CD4-positive, alpha-beta T cell (primary cell): ENCODE data around the gene PDS5A. TPM values are rescaled to one million over a fixed set of nuclear protein-coding genes. Genes with fewer than 3 reads are reported as not detected.
"Not testable (repeated sequence)": the region's sequence is repeated elsewhere in the genome, so short reads cannot be mapped to it uniquely, and the experiment has no call there.

Experiments
- ATAC-seq: fragments of 200-7000 bp; cut with Tn5 transposase; one replicate; pipeline ENCODE4 v1.10.0; 2022; ENCODE audit warnings: mild to moderate bottlenecking; ENCODE audit not compliant: poor library complexity
- CTCF ChIA-PET: fragments of 350-600 bp; sonication (Branson Sonifier 250); formaldehyde crosslinking; loops from one replicate; lab custom pipeline; 2021; ENCODE audit warnings: antibody characterized with exemption, inconsistent platforms; lab: Charles Lee
- POLR2A ChIA-PET: fragments of 350-600 bp; sonication (Branson Sonifier 250); formaldehyde crosslinking; loops from one replicate; lab custom pipeline; 2021; ENCODE audit warnings: antibody characterized with exemption, inconsistent platforms; lab: Charles Lee
- DNase-seq, 14 experiments: peaks; one replicate each; pipeline ENCODE4 v3.0.0-alpha.2; 2013 to 2020; ENCODE audit warnings: mixed read lengths in 2 of 14
- H3K27ac ChIP-seq, 2 donors: one replicate each; pipeline versions ENCODE4 v1.5.1 to v1.7.0; 2013; ENCODE audit warnings: low read length in 2 of 2, low read depth in 1 of 2, mild to moderate bottlenecking in 1 of 2
- H3K27me3 ChIP-seq, 2 experiments: 1 replicate in 1 of 2; 2 replicates in 1 of 2; pipeline versions ENCODE4 v1.6.1 to v1.7.0; 2013; ENCODE audit warnings: low read length in 2 of 2, control low read depth in 1 of 2, mild to moderate bottlenecking in 1 of 2, moderate library complexity in 1 of 2; ENCODE audit not compliant: insufficient read depth in 2 of 2, control insufficient read depth in 1 of 2
- H3K36me3 ChIP-seq: one replicate; pipeline ENCODE4 v1.6.1; 2013; ENCODE audit warnings: low read length, control low read depth; ENCODE audit not compliant: insufficient read depth
- H3K4me1 ChIP-seq: one replicate; pipeline ENCODE4 v1.6.1; 2013; ENCODE audit warnings: low read length, control low read depth; ENCODE audit not compliant: insufficient read depth
- H3K4me3 ChIP-seq: one replicate; pipeline ENCODE4 v1.5.1; 2013; ENCODE audit warnings: mild to moderate bottlenecking, low read length, moderate library complexity
- H3K9me3 ChIP-seq, 2 experiments: 1 replicate in 1 of 2; 2 replicates in 1 of 2; pipeline versions ENCODE4 v1.6.1 to v1.7.0; 2013; ENCODE audit warnings: low read length in 2 of 2, mild to moderate bottlenecking in 2 of 2, control low read depth in 1 of 2, moderate library complexity in 1 of 2; ENCODE audit not compliant: control insufficient read depth in 1 of 2, insufficient read depth in 1 of 2
- H3K27ac Mint-ChIP-seq: one replicate; pipeline ENCODE4 v1.8.0; 2020; ENCODE audit warnings: mixed read lengths
- H3K27me3 Mint-ChIP-seq: one replicate; pipeline ENCODE4 v1.8.0; 2021; ENCODE audit warnings: mixed read lengths
- H3K36me3 Mint-ChIP-seq: one replicate; pipeline ENCODE4 v1.8.0; 2021; ENCODE audit warnings: low read depth, mixed read lengths
- H3K4me1 Mint-ChIP-seq: one replicate; pipeline ENCODE4 v1.8.0; 2021; ENCODE audit warnings: low read depth, mixed read lengths
- H3K4me3 Mint-ChIP-seq: one replicate; pipeline ENCODE4 v1.8.0; 2020; ENCODE audit warnings: mild to moderate bottlenecking, mixed read lengths
- H3K9me3 Mint-ChIP-seq: one replicate; pipeline ENCODE4 v1.8.0; 2020; ENCODE audit warnings: mixed read lengths
- CTCF ChIP-seq: fragments of 200-600 bp; IDR thresholded peaks from one replicate; pipeline ENCODE4 v1.8.0; 2022; ENCODE audit warnings: antibody characterized with exemption, mild to moderate bottlenecking
- intact Hi-C, 2 experiments: fragments of 100-400 bp; cut with DNase I in 1 of 2; cut with micrococcal nuclease in 1 of 2; formaldehyde crosslinking; loops; one replicate each; pipeline versions ENCODE4 v1.15.1 to v1.9.0; 2023 to 2025; cut with DNase I, micrococcal nuclease
- total RNA-seq, 174 experiments: library from RNA in 2 of 174; stranded (reverse) in 2 of 174; gene quantifications; one replicate each; pipeline ENCODE4 v1.2.3 and lab custom pipeline; 2021 to 2026

PDS5A gene
- total RNA-seq, 2 experiments from 2014 or later, result 80.0 to 80.6 TPM

GRCh38 chr4:39785083-39785482 is 192.6 kb downstream of the PDS5A start:
- ATAC-seq, result no peak
- Histone ChIP-seq H3K36me3 (peaks cover 10% of the 10 kb centered on the region), H3K4me3 (no peak overlapping the region), H3K27me3 (no peaks in the 10 kb centered on the region), H3K27ac (no peak overlapping the region), H3K9me3 (no peaks in the 10 kb centered on the region), H3K4me1 (no peaks in the 10 kb centered on the region)
- Mint-ChIP-seq H3K4me3 (no peak overlapping the region), H3K9me3 (no peaks in the 10 kb centered on the region), H3K27me3 (no peaks in the 10 kb centered on the region), H3K4me1 (no peaks in the 10 kb centered on the region), H3K27ac (no peak overlapping the region), H3K36me3 (peaks cover 5% of the 10 kb centered on the region)
- intact Hi-C loops, result no loop called here
- TF ChIP-seq CTCF, result no peak
- DNase-seq, result no peak
- POLR2A ChIA-PET, result interaction anchor here (0.7 kb wide), 1 partner anchor 50 kb away, joined by 3 read pairs; no protein-coding TSS in a partner anchor
- CTCF ChIA-PET, result no interaction called here

- not testable (repeated sequence) for H3K27ac ChIP-seq
These were observed 195.7 kb downstream of the PDS5A start for GRCh38 chr4:39781988-39782387.

More at GRCh38 chr4:39781988-39782387, 195.7 kb downstream of the PDS5A start:
- H3K4me3 Mint-ChIP-seq, ATAC-seq, H3K27ac Mint-ChIP-seq, H3K27me3 Mint-ChIP-seq, DNase-seq, H3K9me3 ChIP-seq, POLR2A ChIA-PET, H3K4me1 Mint-ChIP-seq, CTCF ChIA-PET, intact Hi-C loops, H3K4me3 ChIP-seq, H3K9me3 Mint-ChIP-seq, H3K27me3 ChIP-seq, H3K4me1 ChIP-seq: not testable (repeated sequence)
- H3K36me3 ChIP-seq, result peaks cover 24% of the 10 kb centered on the region
- peaks cover 32% of the 10 kb centered on the region for H3K36me3 Mint-ChIP-seq

Other genes starting within 250 kb of the PDS5A start
- 10 to 100 TPM; 21.7 to 25.2 TPM for gene N4BP2, start 78.9 kb upstream of the PDS5A start, total RNA-seq
- 100 to 1,000 TPM; 302 to 317 TPM for gene RHOH, start 219.1 kb upstream of the PDS5A start, total RNA-seq